NCI-H2107 (cell line): ENCODE measurements around the gene CHIT1.
"Not testable (repeated sequence)": the region's sequence is repeated elsewhere in the genome, so short reads cannot be mapped to it uniquely, and the experiment has no call there.

Experiments
- DNase-seq: peaks from one replicate; lab custom pipeline; 2025; lab: John Stamatoyannopoulos, UW

CHIT1 gene

DNA sequence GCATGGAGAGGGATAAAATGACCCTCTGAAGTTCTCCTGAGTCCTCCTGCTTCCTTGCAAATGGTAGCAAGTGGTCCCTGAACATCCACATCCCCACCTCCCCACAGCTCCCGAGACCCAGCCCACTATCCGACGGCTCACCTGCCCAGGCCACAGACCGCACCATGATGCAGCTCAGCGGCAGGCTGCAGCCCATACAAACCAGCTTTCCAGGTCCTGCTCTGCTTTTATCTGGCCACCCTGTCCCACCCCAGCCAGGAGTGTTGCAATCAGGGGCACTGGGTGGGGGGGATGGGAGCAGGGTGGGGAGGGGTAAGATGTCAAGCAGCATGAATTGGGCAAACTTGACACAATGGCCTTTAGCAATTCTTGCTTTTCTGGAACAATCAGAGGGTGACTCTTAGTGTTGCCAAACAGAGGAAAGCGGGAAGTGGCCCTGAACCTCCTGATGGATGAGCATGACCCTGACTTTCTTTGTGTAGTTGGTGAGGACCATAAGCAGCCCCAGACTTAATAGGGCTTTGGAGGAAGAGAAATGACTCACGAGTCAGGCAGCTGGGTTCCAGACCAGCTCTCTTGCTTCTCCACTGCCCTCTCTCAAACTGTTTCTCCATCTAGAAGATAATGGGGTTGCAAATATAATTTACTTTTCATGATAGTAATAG is at the start of gene CHIT1:
TSS of gene CHIT1 (minus strand) at position 203 of the 665 bp plus-strand sequence. CDS start at position 166, 37 bp downstream.
- DNase-seq = no peak

DNA sequence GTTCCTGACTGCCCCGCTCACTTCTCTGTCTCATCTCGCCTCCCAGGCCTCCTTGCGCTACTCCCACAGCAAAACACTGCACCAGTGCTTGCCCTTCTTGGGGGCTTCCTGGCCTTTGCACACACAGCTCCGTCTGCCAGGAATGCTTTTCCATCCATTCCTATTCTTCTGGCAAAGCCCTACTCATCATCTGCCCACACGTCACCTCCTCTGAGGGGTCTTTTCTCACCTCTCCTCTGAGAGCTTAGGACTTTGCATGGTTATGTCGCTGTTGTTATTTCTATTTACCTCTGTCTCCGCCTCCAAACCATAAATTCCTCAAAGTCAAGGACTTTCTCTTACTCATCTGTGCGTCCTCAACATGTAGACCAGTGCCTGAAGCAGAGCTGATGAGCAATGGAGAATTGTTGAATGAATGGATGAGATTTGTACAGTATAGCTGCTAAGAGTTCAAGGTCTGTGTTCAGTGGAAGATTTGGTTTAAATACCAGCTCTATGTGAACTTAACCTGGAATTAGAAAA is 49.5 kb upstream of the CHIT1 start:
- DNase-seq = no peak

DNA sequence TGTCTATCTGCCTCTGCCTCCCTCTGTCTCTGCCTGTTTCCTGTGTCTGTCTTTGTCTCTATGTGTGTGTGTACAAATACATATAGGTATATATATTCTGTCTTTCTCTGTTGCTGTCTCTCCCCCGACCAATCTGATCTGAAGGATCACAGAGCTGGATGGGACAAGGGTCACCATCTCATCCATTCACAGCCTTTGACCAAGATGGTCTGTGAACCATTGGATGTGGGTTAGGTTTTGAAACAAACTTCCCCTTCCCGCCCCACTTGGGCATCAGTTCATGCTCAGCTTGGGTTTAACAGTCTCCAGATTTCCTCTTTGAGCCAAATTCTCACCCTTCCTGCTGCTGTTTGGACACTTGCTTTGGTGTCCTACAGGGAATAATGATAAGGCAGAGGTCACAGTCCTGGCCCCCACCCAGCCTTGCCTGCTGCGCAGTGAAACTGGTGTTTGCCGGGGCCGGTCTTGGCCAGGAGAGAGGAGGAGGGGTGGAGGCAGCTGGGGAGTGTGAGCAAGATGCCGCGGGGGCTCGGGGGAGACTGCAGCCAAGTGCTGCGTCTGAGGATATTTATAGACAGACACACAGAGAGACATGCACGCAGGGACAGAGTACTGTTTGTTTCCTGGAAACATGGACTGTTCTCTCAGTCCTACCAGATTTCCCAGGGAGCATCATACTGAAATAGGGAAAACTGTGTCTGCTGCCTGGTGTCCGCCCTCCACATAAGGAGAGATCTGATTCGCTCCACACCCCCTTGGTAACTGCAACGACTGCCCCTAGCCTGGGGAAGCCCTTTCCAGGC is 48.8 kb upstream of the CHIT1 start:
- no peak for DNase-seq

DNA sequence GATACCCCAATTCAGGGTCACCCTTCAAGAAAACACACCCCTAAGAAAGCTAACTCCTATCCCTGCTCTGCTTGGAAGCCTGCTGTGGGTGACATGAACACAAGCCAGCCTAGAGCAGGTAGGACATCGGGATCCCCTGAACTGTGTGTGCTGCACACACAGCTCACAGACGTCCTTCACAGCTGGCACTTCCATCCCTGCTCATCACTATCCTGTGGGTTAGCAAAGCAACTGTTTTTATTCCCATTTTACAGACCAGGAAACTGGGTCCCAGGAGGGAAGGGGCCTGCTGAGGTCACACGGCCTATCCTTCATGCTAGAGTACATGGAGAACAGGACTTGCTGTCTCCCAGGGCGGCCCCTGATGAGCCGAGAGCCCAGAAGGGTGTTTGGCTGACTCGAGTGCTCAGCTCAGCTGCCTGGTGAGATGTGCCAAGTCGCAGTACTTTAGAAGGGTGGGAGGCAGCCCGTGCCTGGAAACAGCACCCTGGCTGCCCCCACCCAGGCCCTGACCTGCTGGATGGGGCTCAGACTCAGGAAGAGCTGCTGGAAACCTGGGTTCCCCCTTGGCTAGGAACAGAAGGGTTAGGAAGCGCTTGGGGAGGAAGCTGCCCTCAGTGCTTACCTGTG is 47.6 kb upstream of the CHIT1 start:
- no peak for DNase-seq

DNA sequence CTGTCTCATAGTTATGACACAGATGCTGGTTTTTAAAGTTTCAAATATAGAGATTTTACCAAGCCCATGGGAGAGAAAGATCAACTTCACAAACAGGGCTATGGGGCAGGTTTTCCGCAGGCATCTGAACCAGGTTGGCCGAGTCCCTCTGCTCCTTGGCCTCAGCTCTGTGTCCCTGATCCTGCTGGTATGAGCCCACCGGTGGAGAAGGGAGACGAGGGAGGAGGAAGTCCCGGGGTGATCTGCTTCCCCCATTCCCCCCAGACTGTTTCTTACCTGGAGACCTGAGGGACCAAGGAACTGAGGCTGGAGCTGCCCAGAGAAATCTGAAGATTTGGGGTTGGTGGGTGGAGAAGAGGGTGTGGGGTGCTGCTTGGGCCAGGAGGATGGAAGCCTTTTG is 46.9 kb upstream of the CHIT1 start:
- no peak for DNase-seq

DNA sequence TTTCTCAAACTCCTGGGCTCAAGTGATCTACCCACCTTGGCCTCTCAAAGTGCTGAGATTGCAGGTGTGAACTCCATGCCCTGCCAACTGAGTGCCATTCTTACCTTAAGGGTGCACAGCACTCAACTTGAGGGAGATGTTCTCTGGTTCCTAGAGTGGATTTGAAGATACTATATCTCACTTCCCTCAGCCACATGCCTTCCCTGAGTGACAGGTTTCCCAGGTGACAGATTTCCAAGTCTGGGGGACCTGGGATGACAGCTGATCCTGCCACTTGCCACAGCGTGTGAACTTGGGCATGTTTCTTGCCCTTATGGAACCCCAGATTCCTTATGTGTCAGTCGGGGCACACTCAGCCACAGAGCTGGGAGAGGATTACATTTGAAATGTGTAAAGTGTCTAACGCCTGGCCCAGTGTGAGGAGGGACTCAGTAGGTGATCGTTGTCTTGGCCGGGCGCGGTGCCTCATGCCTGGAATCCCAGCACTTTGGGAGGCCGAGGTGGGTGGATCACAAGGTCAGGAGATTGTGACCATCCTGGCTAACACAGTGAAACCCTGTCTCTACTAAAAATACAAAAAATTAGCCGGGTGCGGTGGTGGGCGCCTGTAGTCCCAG is 46.3 kb upstream of the CHIT1 start:
- DNase-seq = no peak

DNA sequence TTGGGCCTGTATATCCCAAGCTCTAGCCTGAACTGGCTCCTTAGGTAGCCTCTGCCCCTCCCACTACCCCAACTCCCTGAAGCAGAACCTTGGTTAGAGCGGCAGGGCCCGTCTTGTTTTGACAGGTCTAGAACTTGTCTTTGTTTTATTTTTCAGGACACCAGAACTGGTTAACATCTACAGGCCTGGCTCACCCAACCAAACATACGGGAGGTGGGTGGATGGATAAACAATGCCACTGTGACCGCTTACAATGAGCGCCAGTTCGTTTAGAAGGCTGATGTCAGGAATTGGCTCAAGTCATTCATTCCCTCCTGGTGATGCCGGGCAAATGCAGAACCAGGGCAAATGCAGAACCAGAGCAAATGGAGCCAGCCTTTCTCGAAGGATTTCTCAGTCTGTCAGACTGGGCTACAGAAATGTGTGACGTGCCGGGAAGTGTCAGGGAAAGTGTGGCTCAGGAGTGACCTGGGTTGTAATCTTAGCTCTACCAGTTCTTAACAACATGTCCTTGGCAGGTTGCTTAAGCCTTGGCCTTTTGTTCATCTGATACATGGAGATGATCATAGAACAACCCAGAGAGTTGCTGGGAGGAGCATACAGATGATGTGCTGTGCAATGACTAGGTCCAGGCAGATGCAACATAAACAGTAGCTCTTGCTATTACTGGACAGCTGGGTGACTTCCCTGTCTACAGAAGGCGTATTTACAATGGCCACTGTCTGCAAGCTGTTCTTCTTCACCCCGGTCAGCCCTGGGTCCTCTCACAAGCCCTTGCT is 45.3 kb upstream of the CHIT1 start:
- no peak for DNase-seq

DNA sequence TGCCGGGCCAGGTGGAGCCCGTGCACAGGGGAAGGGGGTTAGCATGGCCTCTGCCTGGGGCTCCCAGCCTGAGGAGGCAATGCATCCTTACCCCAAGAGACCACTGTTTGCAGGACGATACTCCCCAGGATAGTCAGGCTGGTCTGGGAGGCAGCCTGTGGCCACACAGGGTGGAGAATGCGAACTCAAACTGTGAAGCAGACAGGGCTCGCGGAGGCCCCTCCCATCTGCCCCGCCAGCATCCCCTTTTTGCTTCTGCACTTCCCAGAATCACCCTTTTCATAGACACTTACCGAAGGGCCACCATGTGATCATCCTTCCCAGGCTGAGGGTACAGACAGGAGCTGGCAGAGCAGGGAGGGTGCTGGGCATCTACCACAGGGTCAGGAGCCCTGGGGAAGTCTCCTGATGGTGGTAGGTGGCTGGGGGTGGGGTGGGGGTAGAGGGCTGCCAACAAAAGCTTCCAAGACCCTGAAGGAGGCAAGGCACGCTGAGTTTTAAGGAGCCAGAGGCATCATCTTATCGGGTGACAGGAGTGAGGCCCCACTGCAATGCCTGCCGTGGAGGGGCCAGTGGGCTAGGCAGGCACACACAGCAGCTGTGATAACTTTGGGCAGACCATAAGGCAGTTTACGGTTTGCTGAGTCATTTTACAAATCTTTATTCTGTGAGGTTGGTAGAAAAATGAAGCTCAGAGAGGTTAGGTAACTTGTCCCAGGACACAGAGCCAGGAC is 44.6 kb upstream of the CHIT1 start:
- DNase-seq = no peak

DNA sequence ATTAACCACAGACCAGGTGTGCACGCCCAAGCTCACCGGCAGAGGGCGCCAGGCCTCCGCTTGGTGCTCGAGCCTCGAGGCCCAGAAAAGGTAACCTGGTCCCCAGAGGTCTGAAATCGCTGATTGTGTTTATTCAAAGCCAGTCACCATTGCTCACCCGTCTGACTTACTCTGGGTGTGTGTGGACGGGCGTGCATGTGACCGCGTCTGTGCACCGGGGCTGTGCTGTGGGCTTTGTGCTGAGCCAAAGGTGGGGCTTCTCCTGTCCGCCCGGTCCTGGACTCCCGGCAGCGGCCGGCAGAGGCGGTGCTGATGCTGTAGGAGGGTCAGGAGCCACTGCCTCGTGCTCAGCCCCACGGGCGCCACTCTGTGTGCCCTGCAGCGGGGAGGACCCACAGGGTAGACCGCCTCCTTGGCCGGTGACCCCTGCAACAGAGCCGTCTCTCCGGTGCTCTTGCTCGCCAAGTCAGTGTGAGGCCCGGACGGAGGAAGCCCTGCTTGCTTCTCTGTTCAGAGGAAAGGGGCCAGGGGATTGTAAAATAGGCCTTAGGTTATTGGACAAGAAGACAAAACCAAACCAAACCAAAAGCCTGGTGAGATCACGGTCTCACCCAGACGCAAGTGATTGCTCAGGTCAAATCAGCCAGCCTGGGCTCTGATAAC is 43.9 kb upstream of the CHIT1 start:
- peak; percentile 94 for DNase-seq

DNA sequence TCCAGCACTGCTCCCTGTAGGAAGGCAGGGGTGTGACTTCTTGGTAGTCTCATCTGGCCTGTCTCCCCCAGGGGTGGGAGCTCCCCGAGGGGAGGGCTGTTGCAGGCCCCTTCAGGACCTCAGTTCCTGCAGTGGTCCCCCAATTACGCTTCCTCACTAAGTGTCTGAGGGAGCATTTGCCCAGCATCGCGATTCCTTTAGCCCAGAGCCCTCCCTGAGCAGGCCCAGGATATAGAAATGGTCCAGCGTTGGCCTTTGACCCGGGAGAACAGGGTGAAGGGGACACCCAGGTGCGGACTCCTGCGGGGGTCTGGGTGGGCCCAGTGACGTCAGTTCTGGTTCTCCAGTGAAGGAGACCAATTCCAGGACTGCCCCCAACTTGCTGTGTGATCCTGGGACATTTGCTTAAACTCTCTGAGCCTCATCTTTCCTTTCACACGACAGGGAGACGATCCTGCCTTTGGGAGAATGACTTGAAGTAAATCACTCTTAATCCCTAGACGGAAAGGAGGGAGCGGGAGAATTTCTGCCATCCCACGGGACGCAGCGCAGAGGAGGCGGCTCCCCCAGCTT is 43.2 kb upstream of the CHIT1 start:
- DNase-seq = no peak

DNA sequence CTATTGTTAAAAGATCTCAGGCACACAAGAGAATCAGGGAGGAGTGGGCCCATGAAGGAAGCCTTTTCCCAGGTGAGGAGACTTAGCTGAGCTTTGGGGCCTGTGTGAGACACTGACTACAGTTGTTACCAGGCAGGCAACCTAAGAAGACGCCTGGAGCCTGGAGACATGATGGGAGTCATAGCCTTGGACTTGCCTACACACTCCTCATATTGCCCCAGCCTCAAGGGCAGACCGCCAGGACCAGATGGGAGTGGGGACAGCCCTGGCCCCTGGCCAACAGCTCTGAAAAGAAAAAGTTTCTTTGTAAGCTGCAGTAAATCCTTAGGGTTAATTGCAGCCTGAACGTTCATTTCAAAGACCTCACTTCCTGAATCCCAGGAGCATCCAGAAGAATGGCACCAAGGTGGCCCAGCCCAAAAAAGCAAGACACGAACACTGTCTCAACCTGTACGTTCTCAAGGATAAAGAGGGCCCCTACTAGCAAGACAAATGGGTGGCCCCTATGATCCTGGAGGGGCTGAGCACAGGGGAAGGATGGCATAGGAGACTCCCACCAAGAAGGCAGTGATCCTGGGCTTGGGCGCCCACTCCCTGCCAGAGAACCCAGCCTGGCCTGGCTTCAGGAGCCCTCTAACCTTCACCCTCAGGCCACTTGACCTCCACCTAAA is 42.6 kb upstream of the CHIT1 start:
- no peak for DNase-seq

DNA sequence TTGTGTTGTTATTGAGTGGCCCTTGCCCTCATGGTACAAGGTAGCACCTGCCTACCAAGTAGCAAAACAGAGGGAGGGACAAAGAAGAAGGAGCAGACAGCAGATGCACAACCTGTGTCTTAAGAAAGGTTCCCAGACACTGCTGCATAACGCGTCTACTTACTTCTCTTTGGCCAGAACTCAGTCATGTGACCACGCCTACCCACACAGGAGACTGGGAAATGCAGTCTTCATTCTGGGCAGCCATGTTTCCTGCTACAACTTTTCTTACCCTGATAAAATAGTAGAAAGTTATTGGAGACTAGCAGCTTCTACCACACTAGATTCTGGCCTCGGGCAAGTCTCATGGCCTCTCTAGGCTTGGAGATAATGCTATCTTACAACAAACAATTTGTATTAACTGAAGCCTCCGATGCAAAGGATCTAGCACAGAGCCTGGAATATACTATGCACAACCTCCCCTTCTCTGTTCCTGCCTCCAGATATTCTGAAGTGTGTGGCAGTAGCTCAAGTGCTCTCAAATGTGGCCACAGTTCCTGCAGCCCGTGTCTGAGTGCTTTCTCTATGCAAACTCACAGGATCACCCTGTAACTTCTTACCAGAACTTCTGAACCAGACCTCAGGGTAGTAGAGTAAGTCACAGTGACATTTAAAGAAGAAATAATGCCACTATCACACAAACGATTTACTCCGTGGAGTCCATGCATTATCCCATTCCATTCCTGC is 41.7 kb upstream of the CHIT1 start:
- DNase-seq = peak; percentile 33

DNA sequence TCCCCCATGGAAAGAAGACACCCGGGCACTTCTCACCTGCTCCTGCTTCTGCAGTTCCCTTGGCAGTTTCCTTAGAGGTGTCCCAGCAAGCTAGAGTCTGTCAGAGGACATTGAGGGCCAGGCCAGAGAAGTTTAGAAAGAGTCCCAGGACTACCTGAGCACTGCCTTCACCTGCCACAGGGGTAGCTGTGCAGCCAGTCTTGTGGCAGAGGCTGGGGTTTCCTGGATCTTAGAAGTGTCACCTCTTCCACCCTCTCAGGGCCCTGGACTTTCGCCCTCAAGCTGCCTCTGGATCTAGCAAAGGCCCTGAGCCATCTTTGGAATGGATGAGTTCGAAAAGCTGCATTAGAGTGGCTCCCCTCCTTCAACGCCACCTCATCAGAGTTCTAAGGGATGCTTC is 41.0 kb upstream of the CHIT1 start:
- DNase-seq = no peak

DNA sequence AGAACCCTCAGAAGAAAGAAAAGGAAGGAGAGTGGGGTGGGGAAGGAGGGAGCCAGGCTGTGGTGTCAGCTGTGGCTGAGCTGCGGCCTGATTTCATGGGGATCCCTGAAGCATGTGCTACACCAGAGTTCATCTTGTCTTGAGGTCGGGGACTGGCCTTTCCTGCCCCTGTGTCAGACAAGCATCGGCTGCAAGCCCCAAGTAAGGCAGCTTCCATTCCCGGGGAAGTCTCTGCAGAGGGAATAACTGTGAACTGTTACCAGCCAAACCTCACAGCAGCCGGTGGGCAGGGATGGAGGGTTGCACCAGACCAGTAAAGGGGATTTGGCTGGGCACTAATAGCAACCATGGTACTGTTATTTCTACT is 40.2 kb upstream of the CHIT1 start:
- no peak for DNase-seq

DNA sequence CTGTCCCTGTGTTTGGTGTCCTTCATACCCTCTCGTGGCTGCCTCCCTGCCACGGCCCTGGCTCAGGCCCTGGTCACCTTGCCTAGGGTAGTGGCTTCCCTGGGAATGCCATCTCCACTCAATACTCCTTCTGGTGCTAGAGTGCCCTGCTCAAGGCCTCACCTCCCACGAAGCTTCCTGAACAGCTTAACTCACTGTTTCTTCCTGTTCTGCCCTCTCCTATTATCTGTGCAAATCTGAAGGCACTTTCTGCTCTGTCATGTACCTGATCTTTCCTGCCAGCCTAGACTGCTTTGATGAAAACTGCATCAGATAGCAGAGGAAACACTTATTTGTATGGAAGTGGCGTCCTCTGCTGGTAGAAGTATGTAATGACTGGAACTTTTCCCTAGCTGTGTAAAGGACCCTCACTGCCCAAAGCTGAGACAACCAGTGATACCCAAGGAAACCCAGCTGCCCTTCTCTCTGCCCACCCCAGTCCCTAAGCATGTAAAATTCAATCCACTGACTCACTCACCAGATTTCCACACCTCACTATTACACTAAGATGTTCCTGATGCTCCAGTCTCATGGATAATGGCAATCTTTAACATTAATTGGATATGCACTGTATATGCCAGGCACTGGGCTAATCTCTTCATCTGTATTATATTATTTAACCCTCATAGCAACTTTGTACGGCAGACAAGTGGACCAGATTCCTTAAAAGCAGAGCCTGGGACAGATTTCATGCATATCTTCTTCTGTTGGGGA is 39.6 kb upstream of the CHIT1 start:
- DNase-seq = peak; percentile 85

DNA sequence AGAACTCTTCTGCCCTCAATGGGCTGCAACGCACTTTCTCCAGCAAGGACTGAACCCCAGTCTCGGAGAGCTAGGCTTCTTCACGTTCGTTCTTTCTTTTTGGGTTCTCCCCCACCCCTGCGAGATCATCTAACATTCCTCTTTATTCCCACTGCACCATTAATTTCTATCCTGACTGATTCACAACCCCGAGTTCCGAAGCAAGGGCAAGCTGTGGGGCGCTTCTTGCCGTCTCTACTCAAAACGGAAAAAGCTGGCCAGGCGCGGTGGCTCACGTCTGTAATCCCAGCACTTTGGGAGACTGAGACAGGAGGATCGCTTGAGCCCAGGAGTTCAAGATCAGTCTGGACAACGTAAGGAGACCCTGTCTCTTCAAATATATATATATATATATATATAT is 38.4 kb upstream of the CHIT1 start:
- DNase-seq = no peak

DNA sequence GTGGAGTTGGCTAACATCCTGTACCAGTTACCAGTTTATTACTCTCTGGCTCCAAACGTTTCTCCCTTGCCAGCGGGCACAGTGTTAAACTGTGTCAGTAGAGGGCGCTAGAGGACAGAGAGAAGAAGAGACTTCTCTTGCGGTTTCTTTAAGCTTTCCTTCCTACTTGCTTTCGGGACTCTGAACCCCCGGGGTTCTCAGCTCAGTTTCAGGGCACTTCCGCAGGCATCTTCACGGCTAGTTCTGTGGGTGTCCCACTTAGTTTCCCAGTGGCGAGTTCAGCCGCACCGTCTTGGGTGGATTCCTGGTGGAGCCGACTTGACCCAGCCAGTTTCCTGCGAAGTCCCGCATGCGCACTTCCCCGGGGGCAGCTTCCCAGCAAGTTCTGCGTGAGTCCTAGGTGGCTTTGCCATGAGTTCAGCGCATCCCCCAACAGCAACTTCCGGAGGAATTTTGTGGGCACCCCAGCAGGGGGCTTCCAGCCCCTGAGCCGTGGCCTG is 37.9 kb upstream of the CHIT1 start:
- peak; percentile 88 for DNase-seq

DNA sequence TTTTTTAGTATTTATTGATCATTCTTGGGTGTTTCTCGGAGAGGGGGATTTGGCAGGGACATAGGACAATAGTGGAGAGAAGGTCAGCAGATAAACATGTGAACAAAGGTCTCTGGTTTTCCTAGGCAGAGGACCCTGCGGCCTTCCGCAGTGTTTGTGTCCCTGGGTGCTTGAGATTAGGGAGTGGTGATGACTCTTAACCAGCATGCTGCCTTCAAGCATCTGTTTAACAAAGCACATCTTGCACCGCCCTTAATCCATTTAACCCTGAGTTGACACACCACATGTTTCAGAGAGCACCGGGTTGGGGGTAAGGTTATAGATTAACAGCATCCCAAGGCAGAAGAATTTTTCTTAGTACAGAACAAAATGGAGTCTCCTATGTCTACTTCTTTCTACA is 36.7 kb upstream of the CHIT1 start:
- DNase-seq = not testable (repeated sequence)
